SK-N-SH treated with all-trans-retinoic acid at 6 μM for 48 hours (cell line): ENCODE results near the gene NAT14.

ENCODE experiments used
- ARNTL ChIP-seq: fragments of 450-650 bp; formaldehyde crosslinking; IDR thresholded peaks from 2 replicates; pipeline ENCODE4 v1.5.0; 2020; ENCODE audit warnings: low read depth, mild to moderate bottlenecking, moderate library complexity, borderline replicate concordance
- BACH2 ChIP-seq: fragments of 250-450 bp; sonication (Bioruptor Pico); IDR thresholded peaks from 2 replicates; pipeline ENCODE4 v1.9.0; 2021; ENCODE audit warnings: mild to moderate bottlenecking, borderline replicate concordance
- PATZ1 ChIP-seq: fragments of 250-450 bp; sonication (Bioruptor Pico); IDR thresholded peaks from 2 replicates; pipeline ENCODE4 v1.8.0; 2020; ENCODE audit warnings: mild to moderate bottlenecking, moderate library complexity, borderline replicate concordance
- PPARA ChIP-seq: fragments of 250-450 bp; sonication (Bioruptor Pico); IDR thresholded peaks from 2 replicates; pipeline ENCODE4 v1.5.0; 2020; ENCODE audit warnings: mild to moderate bottlenecking, borderline replicate concordance
- RARB ChIP-seq: fragments of 250-450 bp; sonication (Bioruptor Pico); IDR thresholded peaks from 2 replicates; pipeline ENCODE4 v1.8.0; 2021; ENCODE audit warnings: mild to moderate bottlenecking, moderate library complexity
- SNAI2 ChIP-seq: fragments of 250-450 bp; sonication (Bioruptor Pico); IDR thresholded peaks from 2 replicates; pipeline ENCODE4 v1.5.0; 2020; ENCODE audit warnings: mild to moderate bottlenecking, moderate library complexity
- TCF4 ChIP-seq: fragments of 250-450 bp; sonication (Bioruptor Pico); IDR thresholded peaks from 2 replicates; pipeline ENCODE4 v1.8.0; 2021; ENCODE audit warnings: mild to moderate bottlenecking, moderate library complexity, borderline replicate concordance
- ZFP3 ChIP-seq: fragments of 250-450 bp; sonication (Bioruptor Pico); IDR thresholded peaks from 2 replicates; pipeline ENCODE4 v1.5.0; 2020; ENCODE audit warnings: mild to moderate bottlenecking, moderate library complexity
- ZFP30 ChIP-seq: fragments of 450-650 bp; formaldehyde crosslinking; IDR thresholded peaks from 2 replicates; pipeline ENCODE4 v1.5.0; 2022; ENCODE audit warnings: mild to moderate bottlenecking, moderate library complexity
- ZNF70 ChIP-seq: fragments of 450-650 bp; formaldehyde crosslinking; IDR thresholded peaks from 2 replicates; pipeline ENCODE4 v1.5.0; 2020; ENCODE audit warnings: mild to moderate bottlenecking, moderate library complexity

DNA sequence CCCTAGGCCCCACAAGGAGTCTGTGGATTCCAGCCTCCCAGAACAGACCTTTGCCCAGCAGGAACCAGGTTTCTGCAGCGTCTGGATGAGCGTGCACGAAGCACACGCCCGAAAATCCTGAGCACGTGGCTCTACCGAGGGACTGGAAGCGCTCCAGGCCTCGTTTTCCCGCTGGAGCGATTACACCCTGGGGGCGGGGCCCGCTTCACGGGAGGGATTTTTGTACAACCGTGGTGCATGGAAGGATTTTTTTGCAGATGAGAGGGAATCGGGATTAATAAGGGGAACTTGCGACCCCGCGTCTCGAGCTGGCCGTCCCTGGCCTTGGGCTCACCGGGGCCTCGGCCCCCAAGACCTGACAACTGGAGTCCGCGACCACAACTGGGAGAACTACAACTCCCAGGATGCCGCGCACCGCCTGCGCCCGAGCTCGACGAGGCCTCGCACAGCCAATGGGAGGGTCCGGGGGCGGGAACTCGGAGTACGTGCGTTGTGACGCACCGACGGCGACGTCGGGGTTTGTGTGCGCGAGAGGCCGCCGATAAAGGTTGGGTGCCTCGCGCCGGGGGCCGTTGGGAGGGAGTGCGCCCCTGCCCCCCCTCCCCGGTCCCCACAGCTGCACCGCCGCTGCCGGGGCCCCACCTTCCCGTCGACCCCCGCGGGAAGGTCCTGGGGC, 8.8 kb upstream of the NAT14 start, which contains the start of gene ZNF628:
- TF ChIP-seq RARB (CRISPR knock-in tag) (no peak), TCF4 (no peak), ZFP30 (CRISPR knock-in tag) (no peak), ZFP3 (CRISPR knock-in tag) (peak; percentile 66; the same call in 1 of the 2 replicates), PPARA (CRISPR knock-in tag) (no peak), ZNF70 (CRISPR knock-in tag) (peak; percentile 4; the same call in 1 of the 2 replicates), ARNTL (no peak), SNAI2 (CRISPR knock-in tag) (no peak), PATZ1 (no peak), BACH2 (CRISPR knock-in tag) (no peak)
